Kidney glomerular epithelial cell (primary cell): Measurements from ENCODE around the gene NINJ1.

Experiments
- DNase-seq: peaks from one replicate; lab custom pipeline; 2025; lab: John Stamatoyannopoulos, UW

Gene NINJ1

DNA sequence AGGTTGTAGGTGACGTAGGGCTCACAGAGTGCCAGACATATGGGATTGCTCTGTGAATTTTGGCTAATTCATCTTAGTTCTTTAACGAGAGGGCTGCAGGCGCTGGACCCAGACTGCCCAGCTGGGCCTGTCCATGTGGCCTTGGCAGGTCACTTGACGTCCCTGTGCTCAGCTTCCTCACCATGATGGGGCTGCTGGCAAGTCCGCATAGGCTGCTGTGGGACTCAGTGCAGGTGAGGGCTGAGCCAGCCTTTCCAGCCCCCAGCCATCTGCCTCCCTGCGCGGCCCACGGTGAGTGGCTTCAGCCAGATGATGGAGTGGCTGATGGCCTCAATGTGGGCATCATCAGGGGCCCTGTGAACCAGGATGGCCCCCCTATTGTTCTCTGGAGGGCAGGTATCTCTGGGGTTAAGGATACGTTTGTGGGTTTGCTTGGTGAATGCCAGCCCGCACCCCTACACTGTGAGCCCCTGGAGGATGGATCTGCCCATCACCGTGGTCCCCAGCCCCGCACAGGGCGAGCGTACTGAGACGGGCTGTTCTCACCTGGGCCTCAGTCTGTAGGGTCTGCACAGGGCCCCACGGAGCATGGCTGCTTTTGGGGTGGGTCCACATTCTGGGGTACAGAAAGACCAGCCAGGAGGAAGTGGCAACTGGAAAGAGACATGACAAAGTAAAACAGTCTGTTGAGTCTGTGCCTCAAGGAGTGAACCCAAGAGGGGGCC lies 34.3 kb downstream of the NINJ1 start:
- DNase-seq = no peak

DNA sequence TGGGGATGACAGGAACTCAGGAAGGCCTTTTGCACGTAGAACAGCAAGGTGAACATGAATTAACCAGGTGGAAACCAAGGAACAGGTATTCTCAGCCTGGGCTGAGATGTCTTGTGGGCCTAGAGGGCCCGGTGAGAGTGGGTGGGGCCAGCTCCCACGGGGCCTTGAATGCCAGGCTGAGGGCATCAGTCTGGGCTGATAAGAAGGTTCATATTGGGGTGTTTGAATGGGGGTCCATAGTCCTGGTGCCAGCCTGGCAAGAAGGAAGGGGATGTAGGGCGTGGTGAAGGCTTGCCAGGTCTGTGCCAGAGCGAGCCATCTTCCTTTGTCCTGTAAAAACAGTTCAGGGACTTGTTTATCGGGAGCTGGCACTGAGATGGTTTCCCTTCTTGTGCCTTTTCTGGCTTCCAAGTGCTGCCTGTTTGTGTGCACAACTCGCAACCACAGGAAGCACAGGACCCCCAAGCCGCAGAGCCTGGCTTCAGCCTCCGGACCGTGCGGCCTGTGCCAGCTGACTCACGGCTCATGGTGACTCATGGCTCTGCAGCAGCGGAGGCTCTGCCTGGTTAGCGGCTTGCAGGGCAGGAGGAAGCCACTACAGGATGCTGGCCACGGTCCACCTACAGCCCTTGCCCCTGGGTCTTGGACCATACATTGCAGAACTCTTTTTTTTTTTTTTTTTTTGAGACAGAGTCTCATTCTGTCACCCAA lies 35.7 kb downstream of the NINJ1 start:
- peak; percentile 73 for DNase-seq

DNA sequence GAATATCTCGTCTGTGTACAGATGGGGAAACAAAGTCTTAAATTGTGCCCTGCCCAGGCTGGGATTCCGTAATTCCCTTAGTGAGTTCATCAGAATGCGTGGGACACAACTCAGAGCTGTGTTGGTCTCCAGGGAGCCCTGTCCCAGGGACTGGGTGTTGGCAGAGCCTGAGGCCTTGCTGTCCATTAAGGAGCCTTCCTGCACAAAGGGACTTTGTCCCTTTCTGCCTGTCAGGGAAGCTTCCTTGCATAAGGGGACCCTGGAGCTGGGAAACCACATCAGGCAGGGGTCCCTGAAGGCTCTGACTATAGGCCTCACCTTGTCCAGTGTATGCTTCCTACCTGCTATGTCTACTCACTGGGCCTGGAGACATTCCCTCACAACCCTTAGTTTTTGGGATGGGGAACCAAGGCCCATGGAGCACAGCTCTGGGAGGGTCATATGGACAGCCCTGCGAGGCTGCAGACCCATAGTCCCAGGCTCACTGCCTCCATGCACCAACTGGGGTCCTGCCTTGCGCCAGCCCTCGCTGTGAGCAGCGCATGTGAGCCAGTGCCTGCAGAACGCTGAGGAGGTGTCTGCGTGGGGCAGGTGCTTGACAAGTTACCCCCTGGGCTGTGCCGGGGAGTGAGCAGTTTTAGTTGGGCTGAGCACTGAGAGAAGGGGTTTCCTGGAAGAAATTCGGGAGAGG lies 36.4 kb downstream of the NINJ1 start:
- no peak for DNase-seq

DNA sequence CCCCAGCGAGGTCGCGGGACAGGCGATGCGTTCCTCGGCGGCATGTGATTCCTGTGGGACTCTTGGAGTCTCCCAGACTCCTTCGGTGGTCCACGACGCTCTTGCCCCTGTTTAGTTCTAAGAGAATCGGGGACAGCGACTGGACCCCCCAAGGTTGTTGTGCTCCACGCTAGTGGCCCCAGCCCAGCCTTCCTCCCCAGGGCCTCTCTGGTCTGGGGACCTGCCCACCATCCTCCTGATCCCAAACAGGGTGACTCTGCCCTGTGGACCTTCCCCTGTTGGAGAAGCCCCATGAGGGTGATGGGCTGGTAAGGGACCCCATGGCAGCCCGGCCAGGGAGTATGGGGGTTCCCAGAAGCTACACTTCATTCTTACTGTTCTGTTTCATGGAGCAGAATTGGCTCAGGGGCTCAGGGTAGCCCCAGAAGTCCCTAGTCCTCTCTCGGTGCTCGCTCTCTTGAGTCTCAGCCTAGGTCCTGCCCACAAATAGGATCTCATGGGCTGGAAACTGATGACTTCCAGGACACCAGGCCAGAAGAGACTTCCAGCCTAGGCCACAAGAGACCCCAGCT lies 37.2 kb downstream of the NINJ1 start:
- DNase-seq = no peak

DNA sequence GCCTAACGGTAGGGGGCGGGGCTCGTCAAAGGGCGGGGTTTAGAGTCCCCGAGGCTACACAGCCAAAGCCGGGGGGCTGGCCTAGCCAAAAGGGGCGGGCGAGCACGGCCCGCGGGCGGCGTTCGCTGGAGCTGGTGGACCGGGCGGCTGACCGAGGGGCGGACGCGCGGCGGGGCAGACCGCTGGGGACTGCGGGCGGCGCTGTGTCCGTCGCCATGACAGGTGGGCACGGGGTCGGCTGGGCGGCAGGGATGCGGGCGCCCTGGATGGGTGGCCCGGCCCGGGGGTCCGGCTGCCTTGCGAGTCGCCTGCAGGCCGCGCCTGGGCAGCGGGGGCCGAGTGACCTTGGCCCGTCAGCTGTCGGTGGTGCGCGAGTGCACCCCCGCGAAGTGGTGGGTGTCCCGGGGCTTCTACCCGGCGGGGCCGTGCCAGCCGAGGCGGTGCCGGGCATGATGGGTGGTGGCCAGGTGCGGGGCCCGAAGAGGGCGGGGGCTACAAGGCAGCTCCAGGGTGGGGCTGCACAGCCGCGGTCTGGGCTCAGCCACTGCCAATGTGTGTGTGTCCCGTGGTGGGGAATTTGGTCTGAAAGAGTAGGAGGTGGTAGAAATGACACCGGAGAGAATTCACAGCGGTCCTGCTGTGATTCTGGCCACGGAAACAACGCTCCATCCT lies 37.8 kb downstream of the NINJ1 start, which contains the start of gene CARD19:
CARD19 (plus strand) TSS at position 87 of the 672 bp plus-strand sequence; CDS start at position 216, 129 bp downstream.
- no peak for DNase-seq

DNA sequence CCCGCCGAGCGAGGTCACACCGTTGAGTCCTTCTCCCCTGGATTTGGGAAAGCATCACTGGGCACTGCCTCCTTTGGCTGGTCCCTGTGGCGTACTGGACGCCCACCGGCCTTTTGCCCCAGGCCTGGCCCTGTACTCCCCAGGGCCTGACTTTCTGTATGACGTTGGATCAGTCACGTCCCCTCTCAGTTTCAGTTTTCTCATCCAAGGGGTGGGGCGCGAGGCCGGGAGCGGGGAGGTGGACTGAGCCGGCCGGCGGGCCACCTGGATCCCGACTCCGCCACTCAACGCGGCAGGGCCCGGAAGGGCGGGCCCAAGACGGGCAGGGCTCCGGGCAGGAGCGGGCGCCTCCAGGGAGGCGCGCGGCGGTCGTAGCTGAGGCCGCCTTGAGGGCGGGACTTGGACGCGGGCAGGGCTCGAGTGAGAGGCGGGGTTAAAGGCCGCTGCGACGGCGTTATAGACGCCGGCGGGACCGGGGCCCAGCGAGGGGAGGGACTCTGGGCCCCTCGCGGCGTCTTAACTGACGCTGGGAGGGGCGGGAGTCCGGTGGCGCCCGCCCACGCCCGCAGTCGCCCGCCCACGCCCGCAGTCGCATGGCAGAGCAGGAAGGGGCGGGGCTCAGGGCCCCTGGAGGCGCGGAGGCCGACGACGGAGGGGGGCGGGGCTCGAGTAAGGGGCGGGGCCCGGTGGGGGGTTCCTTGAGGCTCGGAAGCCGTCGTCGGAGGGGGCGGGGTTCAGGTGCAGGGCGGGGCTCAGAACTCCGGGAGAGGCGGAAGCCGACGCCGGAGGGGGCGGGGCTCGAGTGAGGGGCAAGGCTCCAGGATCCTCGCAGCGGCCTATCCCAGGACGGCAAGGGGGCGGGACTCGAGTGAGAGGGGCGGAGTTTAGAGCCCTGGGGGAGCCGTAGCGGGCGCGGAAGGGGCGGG lies 38.6 kb downstream of the NINJ1 start:
- DNase-seq = peak; percentile 98

DNA sequence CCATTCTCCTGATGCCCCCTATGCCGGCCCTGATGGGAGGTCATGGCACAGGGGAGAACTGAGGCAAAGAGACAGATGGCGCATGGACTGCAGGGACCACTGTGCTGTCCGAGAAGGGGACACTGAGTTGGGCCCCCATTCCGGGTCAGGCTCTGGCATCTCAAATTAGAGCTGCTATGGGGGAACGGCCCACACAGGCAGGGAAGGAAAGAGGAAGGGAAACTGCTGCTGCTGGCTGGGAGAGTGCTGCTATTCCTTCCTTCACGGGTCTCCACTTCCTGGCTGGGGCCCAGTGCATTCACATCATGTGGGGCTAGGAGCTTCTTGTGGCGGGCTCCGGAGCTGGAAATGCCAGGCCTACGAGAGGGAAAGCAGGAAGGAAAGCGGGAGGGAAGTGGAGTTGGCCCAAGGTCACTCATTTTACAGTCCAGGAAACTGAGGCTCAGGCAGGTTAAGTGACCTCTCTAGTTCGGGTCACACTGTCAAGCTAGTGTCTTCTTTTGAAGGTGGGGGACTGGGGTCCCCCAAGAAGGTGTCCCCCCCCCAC lies 39.3 kb downstream of the NINJ1 start:
- DNase-seq = no peak

DNA sequence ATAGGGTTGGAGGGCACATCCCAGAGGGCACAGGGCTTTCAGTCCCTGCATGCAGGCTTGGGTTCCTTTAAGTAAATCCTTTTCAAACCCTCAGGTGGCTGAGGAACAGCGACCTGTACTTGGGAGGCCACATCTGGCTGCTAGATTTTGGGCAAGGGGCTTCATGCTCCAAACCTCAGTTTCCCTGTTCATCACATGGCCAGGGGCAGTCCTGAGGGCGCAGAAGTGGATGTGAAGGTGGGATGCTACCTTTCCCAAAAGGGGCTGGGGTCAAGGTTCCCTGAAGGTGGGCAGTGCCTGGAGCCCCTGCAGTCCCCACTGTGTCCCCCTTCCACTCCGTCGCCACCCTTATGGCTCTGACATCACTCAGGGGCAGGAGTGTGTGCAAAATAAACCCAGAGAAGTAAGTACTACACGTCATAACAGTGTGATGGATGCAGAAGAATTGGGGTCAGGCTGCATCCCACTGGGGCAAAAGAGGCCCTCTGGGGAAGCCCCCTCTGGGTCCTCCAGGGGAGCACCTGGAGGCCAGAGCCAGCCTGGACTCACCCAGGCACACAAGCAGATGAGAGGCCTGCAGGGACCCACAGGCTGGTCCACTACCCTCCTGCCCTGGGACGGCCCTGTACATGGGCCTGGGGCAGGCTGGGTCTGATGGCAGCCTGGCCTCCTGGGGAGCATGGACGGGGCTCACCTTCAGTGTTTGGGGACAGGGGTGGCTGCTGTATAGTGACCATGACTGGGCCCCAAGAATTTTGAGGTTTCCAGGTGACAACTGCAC lies 40.0 kb downstream of the NINJ1 start:
- DNase-seq = no peak

DNA sequence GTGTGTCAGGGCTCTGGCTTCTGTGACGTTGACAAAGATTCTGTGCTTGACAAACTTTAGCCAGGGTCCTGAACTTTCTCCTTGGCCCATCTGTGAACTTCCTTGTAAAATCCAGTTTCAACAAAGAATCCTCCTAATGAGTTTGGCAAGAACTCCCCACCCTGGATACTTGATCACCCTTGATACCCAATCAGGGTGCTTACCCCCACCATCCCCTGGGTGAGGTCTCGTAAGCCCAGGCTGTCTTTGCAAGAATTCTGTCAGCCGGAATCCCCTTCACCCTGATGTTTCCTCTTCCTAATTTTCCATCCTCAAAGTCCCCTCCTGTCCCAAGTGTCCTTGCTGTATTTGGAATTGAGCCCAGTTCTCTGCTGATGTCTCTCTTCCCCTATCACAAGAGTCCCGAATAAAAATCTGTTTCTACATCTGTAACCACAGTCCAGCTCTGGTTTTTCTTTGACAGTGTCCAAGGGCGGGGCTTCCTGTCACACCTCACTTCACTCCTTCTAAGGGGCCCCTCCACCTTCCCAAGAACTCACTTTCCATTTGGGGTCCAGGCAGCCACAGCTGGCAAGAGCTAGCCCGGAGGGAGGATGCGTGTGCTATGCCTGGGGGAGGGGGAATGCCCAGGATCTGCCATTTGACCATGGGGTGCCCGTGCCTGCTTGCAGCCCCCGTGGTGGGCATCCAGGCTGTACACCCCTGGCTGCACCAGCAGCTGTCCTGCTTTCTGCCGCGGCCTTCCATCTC lies 40.7 kb downstream of the NINJ1 start:
- no peak for DNase-seq

DNA sequence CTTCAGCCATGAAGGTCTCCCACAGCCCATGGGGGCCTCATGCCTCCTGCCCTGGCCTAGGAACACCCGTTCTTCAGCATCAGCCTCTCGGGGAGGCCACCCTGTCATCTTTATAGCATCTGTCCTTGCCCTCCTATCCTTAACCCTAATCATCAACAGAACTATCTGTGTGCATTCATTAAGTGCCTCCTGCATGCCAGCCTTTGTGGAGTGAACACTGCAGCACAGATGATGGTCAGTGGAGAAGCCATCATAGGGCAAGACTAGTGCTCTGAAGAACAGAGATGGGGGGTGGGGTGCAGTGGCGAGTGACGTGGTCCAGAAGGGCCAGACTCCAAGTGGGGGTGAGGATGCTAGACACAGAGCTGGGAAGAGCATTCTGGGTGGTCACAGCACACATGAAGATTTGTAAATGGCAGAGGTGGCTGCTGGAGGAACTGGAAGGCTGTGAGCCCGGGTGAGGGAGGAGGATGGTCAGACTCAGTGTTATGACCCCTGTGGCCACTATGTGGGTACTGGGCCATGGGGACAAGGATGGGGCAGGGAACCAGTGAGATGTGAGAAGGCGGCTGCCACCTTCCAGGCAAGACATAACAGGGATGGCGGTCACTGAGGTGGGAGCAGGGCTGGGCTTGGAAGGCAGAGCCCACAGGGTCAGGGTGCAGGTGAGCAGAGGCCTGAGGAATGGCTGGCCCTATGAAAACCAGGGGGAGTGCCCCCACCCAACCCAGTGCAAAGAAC lies 41.6 kb downstream of the NINJ1 start:
- no peak for DNase-seq

DNA sequence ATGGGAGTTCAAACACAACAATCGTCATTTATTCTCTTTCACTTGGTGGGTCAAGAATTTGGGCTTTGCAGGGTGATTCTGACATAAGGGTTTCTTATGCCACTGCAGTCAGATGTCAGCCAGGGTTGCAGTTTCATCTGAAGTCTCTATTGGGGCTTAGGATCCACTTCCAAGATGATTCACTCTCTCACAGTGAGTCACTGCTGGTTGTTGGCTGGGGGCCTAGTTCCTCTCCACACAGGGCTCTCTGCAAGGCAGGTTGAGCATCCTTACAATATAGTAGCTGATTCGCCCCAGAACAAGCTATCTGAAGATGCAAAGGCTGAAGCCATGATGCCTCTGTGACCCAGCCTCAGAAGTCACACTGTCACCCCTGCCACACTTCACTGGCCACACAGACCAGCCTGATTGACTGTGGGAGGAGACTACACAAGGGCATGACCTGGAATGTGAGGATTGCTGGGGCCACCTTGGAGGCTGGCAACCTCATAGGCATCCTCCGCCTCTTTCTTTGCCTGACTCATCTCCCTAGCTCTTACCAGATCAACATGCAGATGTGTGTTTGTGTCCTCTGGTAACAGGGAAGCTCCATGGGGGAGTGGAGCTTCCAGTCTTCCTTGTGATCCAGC lies 42.5 kb downstream of the NINJ1 start:
- peak; percentile 54 for DNase-seq

DNA sequence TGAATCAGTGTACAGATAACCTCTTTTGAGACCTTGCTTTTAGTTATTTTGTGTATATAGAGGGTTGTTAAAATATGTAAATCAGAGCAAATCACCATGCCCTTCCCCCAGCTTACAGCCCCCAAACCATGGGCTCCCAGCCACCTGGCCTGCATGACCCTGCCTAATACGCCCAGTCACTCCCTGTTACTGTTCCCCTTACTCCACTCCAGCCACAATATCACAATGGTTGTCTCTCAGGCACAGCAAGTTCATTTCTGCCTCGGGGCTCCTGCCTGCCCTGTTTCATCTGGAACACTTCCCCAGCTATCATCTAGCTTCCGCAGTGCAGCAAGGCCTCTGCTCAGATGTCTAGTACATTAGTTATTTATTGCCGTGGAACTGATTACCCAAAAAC lies 43.0 kb downstream of the NINJ1 start:
- DNase-seq = no peak

DNA sequence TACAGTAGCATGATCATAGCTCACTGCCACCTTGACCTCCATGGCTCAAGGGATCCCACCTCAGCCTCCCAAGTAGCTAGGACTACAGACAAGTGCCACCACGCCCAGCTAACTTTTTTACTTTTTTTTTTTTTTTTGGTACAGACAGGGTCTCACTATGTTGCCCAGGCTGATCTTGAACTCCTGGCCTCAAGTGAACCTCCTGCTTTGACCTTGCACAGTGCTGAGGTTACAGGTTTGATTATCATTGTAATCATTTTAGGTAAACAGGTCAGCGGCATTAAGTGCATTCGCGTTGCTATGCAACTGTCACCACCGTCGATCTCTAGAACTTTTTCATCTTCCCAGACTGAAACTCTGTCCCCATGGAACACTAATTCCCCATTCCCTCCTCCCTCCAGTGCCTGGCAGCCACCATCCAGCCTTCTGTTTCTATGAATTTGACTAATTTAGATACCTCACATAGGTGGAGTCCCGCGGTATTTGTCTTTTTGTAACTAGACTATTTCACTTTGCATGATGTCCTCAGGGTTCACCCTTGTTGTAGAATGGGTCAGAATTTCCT lies 43.9 kb downstream of the NINJ1 start:
- no peak for DNase-seq

DNA sequence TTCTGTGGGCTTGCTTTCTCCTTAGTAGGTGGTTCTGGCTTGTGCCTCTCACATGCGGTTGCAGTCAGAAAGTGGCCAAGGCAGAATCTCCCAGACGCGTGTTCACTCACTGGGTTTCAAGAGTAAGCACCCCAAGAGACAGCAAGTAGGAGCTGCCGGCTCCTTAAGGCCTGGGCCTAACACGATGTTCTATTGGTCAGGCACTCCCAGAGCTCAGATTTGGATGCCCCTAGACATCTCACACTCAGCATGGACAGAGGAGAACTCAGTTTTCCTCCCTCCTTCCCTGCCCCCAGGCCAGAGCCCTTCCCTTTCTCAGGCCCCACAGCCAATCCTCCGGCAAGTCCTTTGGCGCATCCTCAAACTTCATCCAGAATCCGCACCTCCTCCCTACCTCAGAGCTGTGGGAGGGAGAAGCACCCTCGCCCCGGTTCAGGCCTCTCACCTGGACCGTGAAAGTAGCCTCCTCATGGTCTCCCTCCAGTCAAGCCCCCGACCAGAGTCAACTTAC lies 44.5 kb downstream of the NINJ1 start:
- DNase-seq = no peak

DNA sequence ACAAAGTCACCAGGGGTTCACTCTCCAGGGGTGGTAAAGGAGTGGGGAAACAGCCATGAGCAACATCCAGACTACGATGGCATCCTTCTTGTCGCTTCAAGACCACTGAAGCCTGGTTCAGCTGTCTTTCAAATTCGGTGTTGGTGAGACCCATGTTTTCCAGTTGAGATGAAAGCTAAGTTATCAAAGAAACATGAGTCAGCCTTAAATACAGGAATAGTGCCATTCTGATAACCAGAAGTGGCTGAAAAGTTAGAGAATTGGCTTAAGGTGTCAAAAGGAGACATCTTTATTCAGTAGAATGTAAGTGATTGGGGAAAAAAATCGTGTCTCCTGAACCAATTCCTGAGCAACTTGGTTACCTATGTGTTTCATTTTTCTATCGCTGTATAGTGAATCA lies 45.0 kb downstream of the NINJ1 start:
- DNase-seq = no peak

DNA sequence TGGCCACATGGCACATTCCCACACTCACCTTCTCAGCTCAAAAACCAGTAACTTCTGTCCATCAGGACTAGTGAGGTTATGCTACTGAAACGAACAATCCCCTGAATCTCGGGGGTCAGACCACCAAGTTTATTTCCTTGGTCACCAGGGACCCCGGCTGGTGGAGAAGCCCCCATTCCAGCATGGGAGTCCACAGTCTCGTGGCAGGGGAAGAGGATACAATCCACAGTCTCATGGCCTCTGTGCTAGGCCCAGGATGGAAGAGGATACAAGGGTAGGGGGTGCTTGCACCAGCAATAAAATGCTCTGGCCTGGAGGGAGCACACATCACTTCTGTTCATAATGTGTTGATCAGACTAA lies 45.4 kb downstream of the NINJ1 start:
- DNase-seq = no peak

DNA sequence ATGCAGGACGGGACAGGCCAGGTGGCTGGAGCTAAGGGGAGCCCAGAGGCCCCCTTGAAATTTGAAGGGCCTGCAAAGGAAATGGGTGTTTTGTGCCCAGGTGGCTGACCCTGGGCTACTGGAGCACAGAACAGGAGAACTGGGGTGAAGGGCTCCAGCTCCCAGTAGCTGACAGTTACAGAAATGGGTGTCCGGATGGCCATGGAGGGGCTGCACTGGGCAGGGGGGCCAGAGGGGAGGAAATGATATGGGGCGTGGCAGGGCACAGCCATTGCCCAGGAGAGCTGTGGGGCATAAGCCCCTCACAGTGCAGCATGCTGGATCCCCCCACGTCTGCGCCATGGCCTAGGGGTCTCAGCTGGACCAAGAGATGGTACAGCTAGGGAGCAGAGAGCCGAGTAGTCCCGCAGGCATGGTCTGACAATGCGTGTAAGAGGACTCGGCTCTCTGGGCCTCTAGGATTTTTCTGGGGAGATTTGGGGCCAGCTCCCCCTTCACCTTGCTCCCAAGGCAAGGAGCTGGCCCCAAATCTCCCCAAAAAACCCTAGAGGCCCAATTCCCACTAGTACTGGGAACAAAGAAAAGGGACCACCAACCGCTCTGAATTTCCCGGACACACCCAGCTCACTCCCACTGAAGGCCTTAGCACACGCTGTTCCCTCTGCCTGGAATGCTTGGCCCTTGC lies 45.9 kb downstream of the NINJ1 start:
- no peak for DNase-seq
